HL-60 (cell line): Measurements from ENCODE around the gene CALHM2.

Experiments
- GABPA ChIP-seq: IDR thresholded peaks from 2 replicates; pipeline ENCODE4 v1.6.1; 2012; ENCODE audit warnings: low read depth
- TF ChIP-seq, protein P1 (sequence below): IDR thresholded peaks from one replicate; pipeline ENCODE4 v1.5.1; 2011; ENCODE audit warnings: low read length, control low read depth, inconsistent platforms; ENCODE audit not compliant: insufficient read depth

DNA sequence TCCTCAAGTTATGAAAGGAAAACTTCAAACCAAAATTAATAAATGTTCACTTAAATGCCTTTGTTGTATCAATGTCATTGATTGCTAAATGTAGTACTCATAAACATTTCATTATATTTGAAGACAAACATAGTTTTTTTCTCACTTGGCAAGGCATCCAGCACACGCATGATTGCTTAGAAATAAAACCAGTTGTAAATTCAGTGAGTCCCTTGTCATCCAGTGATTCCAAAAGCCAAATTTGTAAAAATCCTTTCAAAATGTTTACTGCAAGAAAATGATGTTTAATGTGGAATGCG is 35.2 kb upstream of the CALHM2 start:
- TF ChIP-seq, protein P1, sequence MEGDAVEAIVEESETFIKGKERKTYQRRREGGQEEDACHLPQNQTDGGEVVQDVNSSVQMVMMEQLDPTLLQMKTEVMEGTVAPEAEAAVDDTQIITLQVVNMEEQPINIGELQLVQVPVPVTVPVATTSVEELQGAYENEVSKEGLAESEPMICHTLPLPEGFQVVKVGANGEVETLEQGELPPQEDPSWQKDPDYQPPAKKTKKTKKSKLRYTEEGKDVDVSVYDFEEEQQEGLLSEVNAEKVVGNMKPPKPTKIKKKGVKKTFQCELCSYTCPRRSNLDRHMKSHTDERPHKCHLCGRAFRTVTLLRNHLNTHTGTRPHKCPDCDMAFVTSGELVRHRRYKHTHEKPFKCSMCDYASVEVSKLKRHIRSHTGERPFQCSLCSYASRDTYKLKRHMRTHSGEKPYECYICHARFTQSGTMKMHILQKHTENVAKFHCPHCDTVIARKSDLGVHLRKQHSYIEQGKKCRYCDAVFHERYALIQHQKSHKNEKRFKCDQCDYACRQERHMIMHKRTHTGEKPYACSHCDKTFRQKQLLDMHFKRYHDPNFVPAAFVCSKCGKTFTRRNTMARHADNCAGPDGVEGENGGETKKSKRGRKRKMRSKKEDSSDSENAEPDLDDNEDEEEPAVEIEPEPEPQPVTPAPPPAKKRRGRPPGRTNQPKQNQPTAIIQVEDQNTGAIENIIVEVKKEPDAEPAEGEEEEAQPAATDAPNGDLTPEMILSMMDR = no peak
- no peak for TF ChIP-seq GABPA
